GM19395 (cell line): Measurements from ENCODE around the gene CCNE1.
A peak's percentile ranks its signal among the peaks of the same experiment; 100 is the strongest.

Experiments used
- ATAC-seq: cut with Tn5 transposase; IDR thresholded peaks from one replicate; pipeline ENCODE4 v1.9.1; 2021; ENCODE audit warnings: mild to moderate bottlenecking, moderate library complexity; ENCODE audit not compliant: unreplicated experiment

CCNE1 gene

DNA sequence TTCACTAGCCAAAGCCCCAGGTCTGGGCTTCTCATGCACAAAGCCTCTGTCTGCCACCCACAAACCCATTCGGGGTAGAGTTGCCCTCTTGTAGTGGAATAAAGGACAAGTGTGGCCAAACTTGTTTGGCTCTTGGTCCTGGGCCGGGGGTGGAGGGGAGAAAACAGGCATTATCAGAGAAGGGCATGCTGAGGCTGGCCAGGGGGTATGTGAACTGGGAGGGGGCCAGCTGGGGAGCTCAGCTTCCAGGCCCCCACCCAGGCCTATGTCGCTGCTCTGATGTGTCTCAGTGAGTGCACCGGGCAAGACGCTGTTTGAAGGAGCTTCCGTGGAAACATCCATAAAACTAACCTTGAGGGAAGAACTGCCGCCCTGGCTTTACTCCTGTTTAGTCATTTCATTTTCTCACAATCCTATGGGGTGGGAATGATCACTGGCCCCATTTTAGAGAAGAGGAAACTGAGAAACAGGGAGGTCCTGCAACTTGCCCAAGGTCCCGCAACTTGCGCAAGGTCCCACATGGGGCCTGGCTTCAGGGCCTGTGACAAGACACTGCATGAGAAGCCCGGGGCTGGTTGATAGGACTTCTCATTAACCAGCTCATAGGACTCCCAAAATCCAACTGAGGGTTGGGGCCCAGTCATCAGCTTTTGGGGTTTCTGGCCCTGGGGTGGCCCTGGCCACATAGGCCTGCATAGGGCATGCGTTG is 30.8 kb downstream of the CCNE1 start:
- ATAC-seq, result no peak

DNA sequence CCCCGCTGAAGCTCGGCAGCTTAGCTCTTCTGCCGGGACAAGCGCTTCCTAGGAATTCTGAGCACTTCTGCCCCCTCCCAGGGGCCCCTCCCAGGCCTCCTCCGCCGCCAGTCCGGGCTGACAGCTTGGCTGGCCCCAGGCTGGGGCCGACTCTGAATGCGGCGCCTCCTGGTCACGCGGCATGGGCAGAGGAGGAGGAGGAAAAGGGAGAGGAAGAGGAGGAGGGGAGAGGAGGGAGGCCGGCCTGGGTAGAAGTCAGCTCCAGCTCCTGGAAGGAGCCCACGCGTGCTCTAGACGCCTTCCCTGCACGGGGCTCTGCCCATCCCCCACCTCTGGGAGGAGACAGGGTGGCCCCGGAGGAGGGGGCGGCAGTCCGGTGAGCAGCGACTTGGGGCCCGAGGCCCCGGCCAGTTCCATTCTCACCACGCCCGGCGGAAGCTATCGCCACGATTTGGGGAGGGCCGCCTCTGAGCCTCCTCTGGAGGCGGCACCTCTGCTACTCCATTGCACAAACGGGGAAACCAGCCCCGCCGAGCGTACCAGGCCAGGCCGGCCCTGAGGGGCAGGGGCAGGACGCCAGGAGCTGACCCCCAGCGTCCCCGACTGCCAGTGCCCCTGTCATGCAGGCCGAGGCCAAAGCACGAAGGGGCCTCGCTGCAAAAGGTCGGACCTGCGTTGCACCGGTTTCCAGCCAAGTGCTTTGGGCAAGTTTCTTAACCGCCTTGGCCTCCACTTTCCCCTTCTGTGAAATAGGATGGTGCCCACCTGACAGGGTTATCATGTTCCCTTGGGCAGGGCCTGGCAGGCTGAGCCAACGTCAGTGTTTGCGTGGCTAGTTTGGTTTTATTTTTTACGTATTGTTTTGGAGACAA is 31.6 kb downstream of the CCNE1 start:
- ATAC-seq, result no peak

DNA sequence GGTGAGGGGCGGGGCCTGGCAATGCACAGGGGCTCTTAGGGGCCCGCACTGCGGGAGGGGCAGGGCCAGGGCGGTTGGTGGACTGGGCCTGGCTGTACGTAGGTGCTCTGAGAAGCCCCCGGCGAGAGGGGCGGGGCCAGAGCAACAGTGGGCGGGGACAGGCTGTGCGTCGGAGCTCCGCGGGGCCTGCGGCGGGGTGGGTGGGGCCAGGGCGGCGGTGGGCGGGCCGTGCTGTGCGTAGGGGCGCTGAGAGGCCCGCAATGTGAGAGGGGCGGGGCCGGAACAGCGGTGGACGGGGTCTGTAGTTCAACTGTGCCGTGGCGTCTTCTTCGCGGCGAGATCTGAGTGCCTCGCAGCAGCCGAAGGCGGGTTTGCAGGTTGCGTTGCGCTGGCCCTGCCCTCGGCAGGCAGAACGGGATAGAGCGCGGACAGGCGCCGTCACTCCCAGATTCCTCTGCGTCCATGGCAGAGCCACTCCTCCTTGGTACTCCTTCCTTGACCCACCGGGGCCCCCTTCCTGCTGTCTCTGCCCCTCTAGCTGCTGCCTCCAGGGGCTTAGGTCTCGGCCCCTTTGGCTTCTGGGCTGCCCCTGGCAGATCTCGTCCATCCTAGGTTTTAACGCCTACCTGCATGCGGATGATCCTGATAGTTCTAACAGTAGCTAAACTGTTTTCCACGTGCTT is 33.2 kb downstream of the CCNE1 start:
- peak; percentile 80 for ATAC-seq

- peak; percentile 18 for ATAC-seq
Measured at GRCh38 chr19:29845574-29846176, 33.9 kb downstream of the CCNE1 start.

DNA sequence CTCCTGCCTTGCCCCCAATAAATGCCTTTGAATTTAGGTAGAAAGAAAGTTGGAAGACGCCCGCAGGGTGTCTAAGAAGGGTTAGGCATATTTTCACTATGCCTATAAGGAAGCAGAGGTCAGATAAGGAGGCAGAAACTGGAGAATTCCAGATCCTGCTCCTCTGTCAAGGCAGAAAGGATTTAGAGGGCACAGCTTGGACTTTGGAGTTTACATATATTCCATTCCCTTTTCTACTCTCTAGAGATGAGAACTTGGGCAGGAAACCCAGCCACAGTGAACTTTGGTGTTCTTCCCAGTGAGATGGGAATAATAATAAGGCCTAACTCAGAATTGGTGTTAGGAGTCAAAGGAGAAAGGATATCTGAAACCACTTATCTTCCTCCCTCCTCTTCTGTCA is 37.4 kb downstream of the CCNE1 start:
- no peak for ATAC-seq

DNA sequence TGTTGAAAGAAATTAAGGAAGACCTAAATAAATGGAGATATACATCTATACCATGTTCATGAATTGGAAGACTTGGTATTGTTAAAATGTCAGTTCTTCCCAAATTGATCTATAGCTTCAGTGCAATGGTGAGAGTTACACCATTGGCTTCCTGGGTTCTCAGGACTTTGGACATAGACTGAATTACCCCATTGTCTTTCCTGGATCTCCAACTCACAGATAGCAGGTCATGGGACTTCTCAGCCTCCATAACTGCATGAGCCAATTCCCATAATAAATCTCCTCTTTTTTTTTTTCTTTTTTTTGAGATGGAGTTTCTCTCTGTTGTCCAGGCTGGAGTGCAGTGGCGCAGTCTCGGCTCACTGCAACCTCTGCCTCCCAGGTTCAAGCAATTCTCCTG is 38.7 kb downstream of the CCNE1 start:
- ATAC-seq, result no peak

DNA sequence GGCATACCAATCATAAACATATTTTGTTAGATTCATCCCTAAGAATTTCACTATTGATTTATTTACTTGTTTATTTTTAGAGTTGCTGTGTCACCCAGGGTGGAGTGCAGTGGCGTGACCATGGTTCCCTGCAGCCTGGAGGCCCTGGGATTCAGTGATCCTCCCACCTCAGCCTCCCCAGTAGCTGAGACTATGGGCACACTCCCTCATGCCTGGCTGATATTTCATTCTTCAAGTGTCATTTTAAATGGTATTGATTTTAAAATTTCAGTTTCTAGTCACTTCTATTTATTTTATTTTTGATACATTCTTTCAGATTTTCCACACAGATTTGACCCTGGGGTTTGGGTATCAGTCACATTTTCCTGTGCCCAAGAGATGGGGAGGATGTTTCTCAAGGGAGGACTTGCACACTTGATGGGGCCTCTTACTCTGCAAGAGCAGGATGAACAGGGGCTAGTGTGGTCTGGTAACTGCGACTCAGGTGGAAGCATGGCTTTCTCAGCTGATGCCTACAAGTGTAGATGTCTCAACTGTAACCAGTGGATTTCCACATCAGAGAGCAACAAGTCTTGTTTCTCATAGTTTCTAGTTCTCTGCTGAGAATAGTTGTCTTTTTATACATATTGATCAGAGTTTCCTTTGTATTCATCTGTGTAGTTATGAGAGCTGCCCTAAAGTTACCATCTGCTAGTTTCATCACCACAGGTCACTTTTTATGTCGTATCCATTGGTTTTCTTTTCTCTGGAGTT is 40.2 kb downstream of the CCNE1 start:
- ATAC-seq, result peak; percentile 88

- no peak for ATAC-seq
Measured at GRCh38 chr19:29854033-29854432, 42.2 kb downstream of the CCNE1 start.

DNA sequence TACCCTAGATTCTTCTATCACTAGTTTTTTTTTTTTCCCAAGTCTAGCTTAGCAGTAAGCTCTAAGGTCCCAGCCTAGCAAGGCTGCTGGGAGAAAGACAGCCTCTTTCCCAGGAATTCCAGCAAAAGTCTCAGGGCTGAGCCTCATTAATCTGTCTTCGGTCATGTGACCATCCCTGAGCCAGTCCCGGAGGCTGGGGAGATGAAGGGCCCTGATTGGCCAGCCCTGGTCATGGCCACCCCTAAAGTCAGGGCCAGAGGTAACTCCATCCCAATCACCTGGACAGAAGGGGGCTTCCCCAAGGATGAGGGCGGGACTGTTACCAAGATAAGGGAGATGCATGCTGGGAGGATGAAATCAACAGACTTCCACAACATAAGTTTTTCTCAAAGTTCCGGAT is 43.3 kb downstream of the CCNE1 start:
- no peak for ATAC-seq

DNA sequence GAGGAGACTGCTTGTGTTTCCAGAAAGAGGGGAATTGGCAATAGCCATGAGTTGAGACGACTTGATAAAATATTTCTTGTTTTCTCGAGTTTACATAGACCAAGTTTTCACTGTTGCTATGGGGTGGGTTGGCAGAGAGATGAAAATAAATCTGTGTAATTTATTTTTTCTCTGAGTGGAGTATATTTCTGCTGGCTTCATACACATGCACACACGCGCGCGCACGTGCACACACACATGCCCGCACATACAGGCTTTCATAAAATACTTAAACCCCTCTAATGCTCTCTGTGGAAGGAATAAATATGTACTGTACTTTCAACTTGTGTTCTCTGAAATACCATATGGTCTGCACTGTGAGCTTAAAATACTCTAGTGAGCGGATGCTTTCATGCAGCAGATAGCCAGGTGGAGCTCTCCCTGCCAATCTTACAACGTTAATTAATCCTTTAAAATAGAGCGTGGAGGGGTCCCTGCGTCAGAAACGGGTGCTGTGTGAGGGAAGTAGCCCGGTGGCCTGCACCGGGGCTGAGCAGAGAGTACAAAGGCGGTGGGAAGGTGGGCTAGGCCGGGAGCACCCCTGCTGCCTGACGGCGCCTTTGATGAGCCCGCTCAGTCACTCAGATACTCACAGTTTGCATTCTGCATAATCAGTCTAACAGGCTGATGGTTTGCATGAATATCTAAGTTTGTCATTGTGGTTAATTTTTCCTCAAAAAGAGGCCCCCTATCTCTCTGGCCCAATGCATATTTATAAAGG is 44.1 kb downstream of the CCNE1 start:
- no peak for ATAC-seq

DNA sequence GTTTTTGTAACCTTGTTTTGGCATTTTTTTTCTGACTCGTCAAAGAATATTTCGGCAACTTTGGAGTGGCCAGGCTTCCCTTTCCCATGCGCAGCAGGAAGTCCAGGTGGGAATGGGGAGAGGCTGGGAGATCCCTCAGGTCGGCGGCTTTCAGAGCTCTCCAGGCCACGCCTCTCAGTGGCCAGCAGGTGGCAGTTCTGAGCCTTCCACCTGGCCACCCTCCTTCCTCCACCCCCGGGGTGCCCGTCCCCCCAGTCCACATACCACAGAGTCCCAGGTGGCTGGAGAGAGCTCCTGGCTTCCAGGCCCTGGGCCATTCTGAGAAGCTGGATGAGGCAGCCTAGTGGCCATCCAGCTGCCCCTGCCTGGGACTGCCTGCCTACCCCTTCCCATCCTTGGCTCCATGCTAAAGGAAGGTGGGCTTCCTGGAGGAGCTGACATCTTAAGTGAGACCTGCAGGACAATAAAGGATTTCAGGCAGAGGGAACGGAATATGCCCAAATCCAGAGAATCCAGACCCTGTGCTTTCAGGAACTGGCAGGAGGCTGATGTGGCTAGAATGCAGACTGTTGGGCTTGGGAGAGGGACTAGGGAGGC is 46.3 kb downstream of the CCNE1 start:
- no peak for ATAC-seq

DNA sequence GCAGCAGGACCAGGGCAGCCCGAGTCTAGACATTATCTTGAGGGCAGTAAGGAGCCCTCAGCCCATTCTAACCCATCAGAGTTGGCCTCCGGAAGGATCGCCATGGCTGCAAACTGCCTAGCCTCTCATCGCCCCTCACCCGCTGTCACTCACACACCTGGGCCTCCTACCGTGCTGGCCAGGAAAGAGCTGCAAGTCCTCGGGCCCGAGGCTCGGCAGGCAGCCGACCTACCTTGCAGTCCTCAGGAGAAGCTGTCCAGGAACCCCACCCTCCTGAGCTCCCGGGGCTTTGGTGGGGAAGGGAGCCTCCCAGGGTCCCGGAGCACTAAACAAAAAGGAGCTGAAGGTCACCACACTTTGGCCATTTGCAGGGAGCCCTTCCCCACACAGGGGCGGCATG is 46.8 kb downstream of the CCNE1 start:
- ATAC-seq, result no peak

DNA sequence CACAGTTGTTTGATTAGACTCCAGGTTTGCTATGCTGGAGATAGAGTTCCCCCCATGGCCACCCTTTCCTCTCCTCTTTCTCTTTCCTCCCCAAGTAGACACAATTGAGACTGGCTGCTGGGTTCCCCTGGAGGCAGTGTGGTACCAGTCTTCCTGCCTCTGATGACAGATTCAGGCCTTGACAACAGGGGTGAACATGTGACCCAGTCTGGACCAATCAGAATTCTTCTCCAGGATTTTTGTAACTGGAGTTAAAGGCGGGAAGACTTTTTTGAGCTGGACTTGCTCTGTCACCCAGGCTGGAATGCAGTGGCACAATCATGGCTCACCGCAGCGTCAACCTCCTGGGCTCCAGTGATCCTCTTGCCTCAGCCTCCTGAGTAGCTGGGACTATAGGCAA is 48.7 kb downstream of the CCNE1 start:
- no peak for ATAC-seq

DNA sequence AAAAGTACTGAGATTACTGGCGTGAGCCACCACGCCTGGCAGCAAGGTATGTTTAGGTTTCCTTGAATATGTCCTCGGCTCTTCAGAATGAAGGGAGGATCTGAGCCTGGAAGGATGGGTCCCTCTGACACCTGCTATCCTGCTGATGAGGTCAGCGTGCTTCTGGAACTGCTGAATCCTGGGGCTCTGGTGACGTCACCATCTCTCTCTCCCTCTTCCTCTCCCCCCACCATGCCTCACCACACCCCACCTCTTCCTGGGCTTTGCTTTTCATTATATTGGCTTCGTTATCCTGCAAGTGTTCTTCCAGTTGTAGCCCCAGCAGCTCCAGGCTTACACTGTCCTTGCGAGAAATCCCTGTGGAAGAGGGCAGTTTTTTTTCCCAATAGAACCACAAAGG is 49.8 kb downstream of the CCNE1 start:
- ATAC-seq, result no peak

DNA sequence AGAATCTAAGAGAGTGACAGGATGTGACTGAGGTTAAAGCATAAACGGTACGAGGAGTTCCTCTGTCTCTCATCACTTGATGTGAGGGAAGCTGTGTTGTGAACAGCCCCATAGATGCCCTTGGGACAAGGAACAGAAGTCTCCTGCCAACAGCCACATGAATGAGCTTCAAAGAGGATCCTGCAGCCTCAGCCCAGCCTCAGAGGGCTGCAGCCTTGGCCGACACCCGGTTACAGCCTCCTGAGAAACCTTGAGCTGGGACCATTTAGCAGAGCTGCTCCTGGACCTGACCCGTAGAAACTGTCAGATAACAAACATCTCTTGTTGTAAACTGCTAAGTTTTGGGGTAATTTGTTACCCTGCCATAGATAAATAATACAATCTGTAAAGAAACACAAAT is 54.2 kb downstream of the CCNE1 start:
- no peak for ATAC-seq

DNA sequence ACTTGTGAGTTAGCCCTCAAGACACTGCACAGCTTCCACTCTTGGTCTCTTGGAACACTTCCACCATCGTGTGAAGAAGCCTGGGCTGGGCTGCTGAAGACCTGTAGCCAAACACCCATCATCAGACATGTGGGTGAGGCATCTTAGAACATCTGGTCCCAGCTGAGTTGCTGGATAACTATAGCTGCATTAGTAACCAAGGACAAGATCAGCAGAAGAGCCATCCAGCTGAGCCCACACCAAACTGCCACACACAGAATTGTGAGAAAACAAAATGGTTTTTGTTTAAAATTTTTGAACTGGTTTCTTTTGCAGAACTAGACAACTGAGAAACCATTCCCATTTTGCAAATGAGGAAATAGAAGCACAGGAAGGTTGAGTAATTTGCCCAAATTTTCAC is 56.2 kb downstream of the CCNE1 start:
- no peak for ATAC-seq

DNA sequence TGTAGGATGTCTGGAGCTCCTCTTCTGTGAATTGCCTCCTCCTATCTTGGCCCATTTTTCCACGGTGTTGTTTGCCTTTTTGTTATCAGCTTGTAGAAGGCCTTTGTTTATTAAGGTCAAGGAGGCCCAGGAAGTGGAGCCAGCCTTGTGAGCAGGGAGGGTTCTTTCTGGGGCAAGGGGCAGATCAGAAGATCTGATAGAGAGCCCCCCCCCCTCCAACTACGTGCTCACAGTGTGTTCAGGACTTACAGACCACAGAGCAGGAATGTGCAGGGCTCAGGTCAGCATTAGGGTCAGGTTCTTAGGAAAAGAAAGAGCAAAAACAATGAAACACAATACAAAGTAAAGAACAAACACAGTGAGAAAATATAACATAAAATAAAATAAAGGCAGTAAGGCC is 59.4 kb downstream of the CCNE1 start:
- ATAC-seq, result no peak

DNA sequence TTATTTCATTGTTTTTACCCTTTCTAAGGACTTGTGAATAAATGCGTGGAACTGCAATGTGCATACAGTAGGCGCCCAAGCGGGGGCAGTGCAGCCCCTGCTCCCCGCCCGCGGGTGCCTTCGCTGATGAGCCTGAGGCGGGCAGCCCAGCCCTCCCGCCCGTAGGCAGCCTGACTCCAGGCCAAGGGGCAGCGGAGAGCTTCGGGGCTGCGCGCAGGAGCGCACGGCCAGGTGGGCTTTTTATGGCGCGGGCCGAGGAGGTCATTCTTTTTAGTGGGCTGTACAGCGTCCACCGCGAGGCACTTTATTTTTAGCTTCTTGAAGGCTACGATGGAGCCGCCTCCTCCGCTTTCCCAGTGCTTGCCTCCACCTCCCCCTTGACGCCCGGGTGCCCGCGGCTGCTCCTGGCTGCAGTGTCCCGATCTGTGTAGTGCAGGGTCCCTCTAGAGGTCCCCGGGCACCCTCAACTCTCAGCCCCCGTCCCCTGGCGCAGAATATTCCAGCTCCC is 60.5 kb downstream of the CCNE1 start:
- ATAC-seq, result no peak

- ATAC-seq, result no peak
Measured at GRCh38 chr19:29873024-29873800, 61.4 kb downstream of the CCNE1 start.
